GM12873 (cell line): ENCODE data around the gene PISD.

Experiments used
- CTCF ChIP-seq: IDR thresholded peaks from 2 replicates; pipeline ENCODE4 v1.5.1; 2012; ENCODE audit warnings: low read depth, mild to moderate bottlenecking, moderate library complexity, low read length, control low read depth; ENCODE audit not compliant: insufficient read depth; ENCODE audit errors: missing control alignments

PISD gene

DNA sequence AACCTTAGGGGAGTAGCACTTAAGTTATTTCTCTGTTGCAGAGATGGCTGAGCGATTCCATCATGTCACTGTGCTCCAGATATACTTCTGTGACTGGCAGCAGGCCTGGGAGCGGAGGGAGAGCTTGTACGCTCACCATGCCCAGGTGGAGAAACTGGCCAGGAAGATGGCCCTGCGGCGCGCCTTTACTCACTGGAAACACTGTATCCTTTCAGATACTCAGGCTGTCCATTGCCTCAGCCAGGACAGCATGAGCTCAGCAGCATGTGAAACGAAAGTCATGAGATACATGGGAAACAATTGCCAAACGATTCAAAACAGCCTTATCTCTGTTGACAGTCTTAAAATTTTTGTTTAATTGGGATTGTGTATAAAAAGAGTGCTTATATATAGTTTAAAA lies 86.8 kb downstream of the PISD start:
- TF ChIP-seq CTCF, result no peak

DNA sequence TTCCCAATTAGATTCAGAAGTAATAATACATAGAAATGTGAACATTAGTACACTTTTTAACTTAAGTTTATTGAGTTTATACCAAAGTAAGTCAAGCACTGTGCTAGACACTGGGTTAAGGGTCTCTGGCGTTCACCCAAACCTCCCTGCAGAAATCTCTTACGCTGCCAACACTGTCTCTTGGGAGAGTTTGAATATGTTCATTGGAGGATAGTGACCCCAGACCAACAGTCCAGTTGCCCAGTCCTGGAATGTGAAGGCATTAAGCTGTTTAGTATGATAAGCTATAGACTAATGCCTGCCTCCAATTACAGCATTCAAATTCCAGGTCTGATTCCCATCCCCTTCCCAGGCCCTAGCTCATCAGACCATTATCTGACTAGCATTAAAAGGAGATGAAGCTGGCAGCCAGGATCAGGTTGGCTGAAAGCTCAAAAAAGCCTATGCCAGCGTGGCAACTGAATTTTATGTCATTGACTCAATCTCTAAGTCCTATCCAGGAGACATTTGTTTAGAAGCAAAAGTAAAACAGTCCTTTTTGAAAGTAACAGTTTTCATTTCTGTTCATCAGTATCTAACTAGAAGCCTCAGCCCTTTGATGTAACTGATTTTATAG lies 87.9 kb downstream of the PISD start:
- no peak for TF ChIP-seq CTCF

GRCh38 chr22:31572939-31573338 lies 89.1 kb downstream of the PISD start:
- TF ChIP-seq CTCF, result no peak

DNA sequence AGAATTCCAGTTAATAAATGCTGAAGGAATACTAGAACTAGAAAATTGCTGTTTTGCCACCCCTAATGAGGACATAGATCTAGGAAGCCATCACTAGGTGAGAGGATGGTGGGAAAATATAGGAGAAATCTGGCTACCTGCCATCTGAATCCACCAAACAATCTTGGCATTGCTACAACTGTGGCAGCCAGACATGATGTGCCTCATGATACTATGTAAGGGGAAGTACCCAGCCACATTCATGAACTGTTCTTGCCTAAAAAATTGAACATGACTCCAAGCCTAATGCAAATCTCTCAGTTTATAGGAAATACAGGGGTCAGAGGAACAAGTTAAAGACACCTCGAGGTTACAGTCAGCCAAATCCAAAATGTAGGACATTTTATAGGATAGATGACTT lies 92.9 kb downstream of the PISD start:
- TF ChIP-seq CTCF, result no peak
